Stomach (tissue), 9 donors: ENCODE results near the gene MYOZ2. TPM values are rescaled to one million over a fixed set of nuclear protein-coding genes. Genes with fewer than 3 reads are reported as not detected.
"Not testable (repeated sequence)": the region's sequence is repeated elsewhere in the genome, so short reads cannot be mapped to it uniquely, and the experiment has no call there.

Experiments
- DNase-seq, 2 donors: peaks; one replicate each; pipeline versions ENCODE4 v3.0.0 to v3.0.0-alpha.2; 2013 to 2019
- H3K27ac ChIP-seq, 5 donors: fragments of 200-600 bp in 4 of 5; sonication (generic) in 4 of 5; one replicate each; pipeline ENCODE4 v1.5.1; 2013 to 2019; ENCODE audit warnings: mild to moderate bottlenecking in 1 of 5, moderate library complexity in 1 of 5
- H3K27me3 ChIP-seq, 3 donors: fragments of 200-600 bp; sonication (generic); one replicate each; pipeline ENCODE4 v1.5.1; 2017 to 2019; ENCODE audit warnings: mixed run types in 1 of 3
- H3K36me3 ChIP-seq, 4 donors: fragments of 200-600 bp; sonication (generic); 1 replicate in 3 of 4; 2 replicates in 1 of 4; pipeline ENCODE4 v1.5.1; 2016 to 2019
- H3K4me1 ChIP-seq, 4 donors: fragments of 200-600 bp; sonication (generic); one replicate each; pipeline ENCODE4 v1.5.1; 2016 to 2019
- H3K4me3 ChIP-seq, 4 donors: fragments of 200-600 bp; sonication (generic) in 3 of 4; one replicate each; pipeline ENCODE4 v1.5.1; 2016 to 2019; ENCODE audit warnings: mild to moderate bottlenecking in 1 of 4
- H3K9me3 ChIP-seq, 4 donors: fragments of 200-600 bp; sonication (generic); one replicate each; pipeline ENCODE4 v1.5.1; 2016 to 2019
- EP300 ChIP-seq: sonication (generic); formaldehyde crosslinking; IDR thresholded peaks from one replicate; pipeline ENCODE4 v1.6.1; 2017; ENCODE audit warnings: antibody characterized with exemption
- POLR2A ChIP-seq, 4 donors: fragments of 450-650 bp; IDR thresholded peaks; one replicate each; pipeline ENCODE4 v1.6.1; 2016; ENCODE audit warnings: antibody characterized with exemption in 4 of 4, control low read depth in 2 of 4, mild to moderate bottlenecking in 1 of 4, moderate library complexity in 1 of 4
- POLR2AphosphoS5 ChIP-seq, 3 donors: sonication (generic); formaldehyde crosslinking; IDR thresholded peaks; one replicate each; pipeline ENCODE4 v1.6.1; 2016; ENCODE audit warnings: antibody characterized with exemption in 3 of 3
- WGBS, 5 donors: extraction: QIAGEN DNeasy Blood & Tissue Kit in 3 of 5; methylation state at CpG; one replicate each; pipeline versions ENCODE4 v1.1.5 to v1.1.7; 2013 to 2018; 5-methylcytosine and 5-hydroxymethylcytosine counted together
- intact Hi-C: fragments of 100-400 bp; cut with DNase I; formaldehyde crosslinking; loops from one replicate; pipeline ENCODE4 v1.15.1; 2023; ENCODE audit warnings: low total_unique reads
- polyA plus RNA-seq, 3 donors: library from polyadenylated mRNA; stranded (reverse); fragments of 200-250 nt; gene quantifications; one replicate each; pipeline ENCODE4 v1.2.3, GENCODE V29; 2013
- total RNA-seq, 5 donors: library from RNA; depleted of rRNA; stranded (reverse); fragments of >200 nt; gene quantifications; one replicate each; pipeline versions ENCODE4 v1.1.0 to v1.2.3, GENCODE V29; 2014 to 2016
- TF ChIP-seq, protein P1 (sequence below), 7 experiments: fragments of 450-650 bp in 4 of 7; fragments of 200-600 bp in 3 of 7; sonication (generic) in 3 of 7; IDR thresholded peaks; one replicate each; pipeline ENCODE4 v1.5.1; 2016 to 2019; ENCODE audit warnings: antibody characterized with exemption in 7 of 7, control low read depth in 2 of 7, mild to moderate bottlenecking in 1 of 7
- donor health status: healthy with polysubstance abuse.
- donor health status: Bipolar disorder and iron deficiency.
- donor health status: healthy.

The MYOZ2 gene
- total and polyA plus RNA-seq, 8 donors, result 0.31 to 1.4 (median 0.59) TPM; not detected in 2

DNA sequence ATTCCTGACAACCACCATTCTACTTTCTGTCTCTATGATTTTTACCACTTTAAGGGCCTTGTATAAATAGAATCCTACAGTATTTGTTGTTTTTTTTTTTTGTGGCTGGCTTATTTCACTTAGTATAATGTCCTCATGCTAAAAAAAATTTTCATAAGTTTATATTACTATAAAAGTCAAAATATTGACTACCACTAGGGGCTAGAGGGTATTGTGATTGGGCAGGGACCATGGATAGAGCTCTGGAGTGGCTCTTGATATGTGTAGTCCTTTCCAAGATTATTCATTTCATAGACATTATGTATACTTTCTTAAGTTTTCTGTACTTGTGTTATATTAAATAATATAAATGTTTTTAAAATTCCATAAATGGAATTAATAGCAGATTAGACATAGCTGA lies 34.6 kb downstream of the MYOZ2 start:
- Histone ChIP-seq H3K27ac (no peak overlapping the region), H3K4me1 (peaks cover 0 to 2% (median 0%) of the 10 kb centered on the region in 4 donors), H3K27me3 (no peaks in the 10 kb centered on the region), H3K36me3 (no peaks in the 10 kb centered on the region), H3K4me3 (no peak overlapping the region), H3K9me3 (no peaks in the 10 kb centered on the region)
- intact Hi-C loops, result no loop called here
- TF ChIP-seq EP300 (no peak), POLR2AphosphoS5 (IDR thresholded peaks at IDR 0.05) (no peak), POLR2A (IDR thresholded peaks at IDR 0.05) (no peak)
- TF ChIP-seq, protein P1, sequence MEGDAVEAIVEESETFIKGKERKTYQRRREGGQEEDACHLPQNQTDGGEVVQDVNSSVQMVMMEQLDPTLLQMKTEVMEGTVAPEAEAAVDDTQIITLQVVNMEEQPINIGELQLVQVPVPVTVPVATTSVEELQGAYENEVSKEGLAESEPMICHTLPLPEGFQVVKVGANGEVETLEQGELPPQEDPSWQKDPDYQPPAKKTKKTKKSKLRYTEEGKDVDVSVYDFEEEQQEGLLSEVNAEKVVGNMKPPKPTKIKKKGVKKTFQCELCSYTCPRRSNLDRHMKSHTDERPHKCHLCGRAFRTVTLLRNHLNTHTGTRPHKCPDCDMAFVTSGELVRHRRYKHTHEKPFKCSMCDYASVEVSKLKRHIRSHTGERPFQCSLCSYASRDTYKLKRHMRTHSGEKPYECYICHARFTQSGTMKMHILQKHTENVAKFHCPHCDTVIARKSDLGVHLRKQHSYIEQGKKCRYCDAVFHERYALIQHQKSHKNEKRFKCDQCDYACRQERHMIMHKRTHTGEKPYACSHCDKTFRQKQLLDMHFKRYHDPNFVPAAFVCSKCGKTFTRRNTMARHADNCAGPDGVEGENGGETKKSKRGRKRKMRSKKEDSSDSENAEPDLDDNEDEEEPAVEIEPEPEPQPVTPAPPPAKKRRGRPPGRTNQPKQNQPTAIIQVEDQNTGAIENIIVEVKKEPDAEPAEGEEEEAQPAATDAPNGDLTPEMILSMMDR (IDR thresholded peaks at IDR 0.05), result no peak
- no peak for DNase-seq

DNA sequence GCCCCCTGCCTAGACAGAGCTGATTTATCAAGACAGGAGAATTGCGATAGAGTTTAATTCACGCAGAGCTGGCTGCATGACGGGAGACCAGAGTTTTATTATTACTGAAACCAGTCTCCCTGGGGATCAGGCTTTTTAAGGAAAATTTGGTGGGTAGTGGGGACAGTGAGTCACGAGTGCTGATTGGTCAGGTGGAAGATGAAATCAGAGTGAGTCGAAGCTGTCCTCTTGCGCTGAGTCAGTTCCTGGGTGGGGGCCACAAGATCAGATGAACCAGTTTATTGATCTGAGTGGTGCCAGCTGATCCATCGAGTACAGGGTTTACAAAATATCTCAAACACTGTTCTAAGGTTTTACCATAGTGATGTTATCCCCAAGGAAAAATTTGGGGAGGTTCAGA lies 36.6 kb downstream of the MYOZ2 start:
- TF ChIP-seq POLR2A (IDR thresholded peaks at IDR 0.05) (no peak), POLR2AphosphoS5 (IDR thresholded peaks at IDR 0.05) (no peak), EP300 (no peak)
- TF ChIP-seq, protein P1 (IDR thresholded peaks at IDR 0.05), result no peak
- H3K27me3 ChIP-seq, result no peaks in the 10 kb centered on the region
- H3K27ac ChIP-seq, result no peak overlapping the region
- H3K4me3 ChIP-seq, result no peak overlapping the region
- intact Hi-C loops, result no loop called here
- H3K36me3 ChIP-seq, result no peaks in the 10 kb centered on the region
- H3K4me1 ChIP-seq, result no peaks in the 10 kb centered on the region
- H3K9me3 ChIP-seq, result no peaks in the 10 kb centered on the region
- WGBS, 5 donors, result 87 to 91% (median 89%) methylated on average over 7 of the region's 7 CpGs
- DNase-seq, result no peak

DNA sequence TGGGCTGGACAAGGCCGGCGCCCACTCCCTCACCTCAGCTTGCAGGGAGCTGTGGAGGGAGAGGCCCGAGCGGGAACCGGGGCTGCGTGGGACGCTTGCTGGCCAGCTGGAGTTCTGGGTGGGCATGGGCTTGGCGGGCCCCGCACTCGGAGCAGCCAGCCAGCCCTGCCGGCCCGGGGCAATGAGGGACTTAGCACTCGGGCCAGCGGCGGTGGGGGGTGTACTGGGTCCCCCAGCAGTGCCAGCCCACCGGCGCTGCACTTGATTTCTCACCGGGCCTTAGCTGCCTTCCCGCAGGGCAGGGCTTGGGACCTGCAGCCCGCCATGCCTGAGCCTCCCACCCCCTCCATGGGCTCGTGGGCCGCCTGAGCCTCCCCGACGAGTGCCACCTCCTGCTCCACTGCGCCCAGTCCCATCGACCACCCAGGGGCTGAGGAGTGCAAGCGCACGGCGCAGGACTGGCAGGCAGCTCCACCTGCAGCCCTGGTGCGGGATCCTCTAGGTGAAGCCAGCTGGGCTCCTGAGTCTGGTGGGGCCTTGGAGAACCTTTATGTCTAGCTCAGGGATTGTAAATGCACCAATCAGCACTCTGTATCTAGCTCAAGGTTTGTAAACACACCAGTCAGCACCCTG lies 38.2 kb downstream of the MYOZ2 start:
- H3K4me3 ChIP-seq, intact Hi-C loops, DNase-seq, H3K4me1 ChIP-seq, H3K27me3 ChIP-seq, H3K36me3 ChIP-seq, H3K27ac ChIP-seq, H3K9me3 ChIP-seq: not testable (repeated sequence)
- WGBS, 5 donors, result 91 to 97% (median 95%) methylated on average over 14 to 30 of the region's 30 CpGs

DNA sequence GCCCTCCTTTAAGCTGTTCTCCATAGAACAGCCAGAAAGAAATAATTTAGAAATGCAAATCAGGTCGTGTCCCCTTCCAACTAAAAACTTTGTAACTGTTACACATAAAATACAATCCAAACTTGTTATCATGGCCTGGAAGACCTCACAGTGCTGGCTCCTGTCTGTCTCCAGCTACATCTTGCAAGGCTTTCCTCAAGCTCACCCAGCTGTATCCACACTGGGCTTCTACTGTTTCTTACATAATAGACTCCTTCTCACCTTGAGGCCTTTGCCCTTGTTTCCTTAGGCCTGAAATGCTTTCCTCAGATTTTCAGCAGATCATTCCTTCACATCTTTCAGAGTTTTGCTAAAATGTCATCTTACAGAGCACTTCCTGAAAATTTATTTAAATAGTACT lies 43.4 kb downstream of the MYOZ2 start:
- H3K4me1 ChIP-seq, result no peaks in the 10 kb centered on the region
- no peak for TF ChIP-seq POLR2A (IDR thresholded peaks at IDR 0.05)
- TF ChIP-seq, protein P1 (IDR thresholded peaks at IDR 0.05), result no peak
- no peak for TF ChIP-seq POLR2AphosphoS5 (IDR thresholded peaks at IDR 0.05)
- no peak for TF ChIP-seq EP300
- WGBS, 5 donors, result 65 to 76% (median 69%) methylated on average over 1 of the region's 1 CpG
- no peak for DNase-seq
- no peak overlapping the region for H3K4me3 ChIP-seq
- no peak overlapping the region for H3K27ac ChIP-seq
- H3K27me3 ChIP-seq, result no peaks in the 10 kb centered on the region
- no peaks in the 10 kb centered on the region for H3K36me3 ChIP-seq
- H3K9me3 ChIP-seq, result no peaks in the 10 kb centered on the region
- intact Hi-C loops, result no loop called here

DNA sequence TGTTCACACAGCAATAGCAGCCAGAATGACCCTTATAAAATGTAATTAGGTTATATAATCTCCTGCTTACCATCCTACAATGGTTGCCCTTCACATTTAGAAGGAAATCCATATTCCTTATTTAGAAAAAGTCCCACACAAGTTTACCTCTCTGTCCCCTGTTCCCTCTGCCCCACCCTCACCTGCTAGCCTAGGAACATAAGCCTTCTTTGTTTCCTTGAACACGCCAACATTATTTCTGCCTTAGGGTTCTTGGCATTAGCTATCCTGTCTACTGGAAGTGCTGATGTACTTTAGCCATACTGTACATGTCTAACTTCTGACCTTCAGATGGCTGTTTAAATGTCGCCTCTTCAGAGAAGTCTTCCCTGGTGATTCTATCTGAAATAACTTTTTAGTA lies 48.5 kb downstream of the MYOZ2 start:
- no peaks in the 10 kb centered on the region for H3K36me3 ChIP-seq
- intact Hi-C loops, result no loop called here
- peaks cover 0 to 9% (median 3%) of the 10 kb centered on the region in 4 donors for H3K4me1 ChIP-seq
- TF ChIP-seq, protein P1 (IDR thresholded peaks at IDR 0.05), result no peak
- no peak for TF ChIP-seq POLR2AphosphoS5 (IDR thresholded peaks at IDR 0.05)
- no peak for TF ChIP-seq POLR2A (IDR thresholded peaks at IDR 0.05)
- no peak for TF ChIP-seq EP300
- no peak overlapping the region for H3K4me3 ChIP-seq
- no peaks in the 10 kb centered on the region for H3K27me3 ChIP-seq
- WGBS, 5 donors, result 68 to 84% (median 69%) methylated on average over 2 of the region's 2 CpGs
- H3K9me3 ChIP-seq, result no peaks in the 10 kb centered on the region
- no peak for DNase-seq
- no peak overlapping the region for H3K27ac ChIP-seq
